SIG-M5 treated with dmso at 0.1 percent for 504 hours (cell line): Measurements from ENCODE around the gene HOXC12.

Experiments used
- DNase-seq: peaks from one replicate; lab custom pipeline; 2025; ENCODE audit not compliant: unreplicated experiment; lab: John Stamatoyannopoulos, UW

HOXC12 gene

DNA sequence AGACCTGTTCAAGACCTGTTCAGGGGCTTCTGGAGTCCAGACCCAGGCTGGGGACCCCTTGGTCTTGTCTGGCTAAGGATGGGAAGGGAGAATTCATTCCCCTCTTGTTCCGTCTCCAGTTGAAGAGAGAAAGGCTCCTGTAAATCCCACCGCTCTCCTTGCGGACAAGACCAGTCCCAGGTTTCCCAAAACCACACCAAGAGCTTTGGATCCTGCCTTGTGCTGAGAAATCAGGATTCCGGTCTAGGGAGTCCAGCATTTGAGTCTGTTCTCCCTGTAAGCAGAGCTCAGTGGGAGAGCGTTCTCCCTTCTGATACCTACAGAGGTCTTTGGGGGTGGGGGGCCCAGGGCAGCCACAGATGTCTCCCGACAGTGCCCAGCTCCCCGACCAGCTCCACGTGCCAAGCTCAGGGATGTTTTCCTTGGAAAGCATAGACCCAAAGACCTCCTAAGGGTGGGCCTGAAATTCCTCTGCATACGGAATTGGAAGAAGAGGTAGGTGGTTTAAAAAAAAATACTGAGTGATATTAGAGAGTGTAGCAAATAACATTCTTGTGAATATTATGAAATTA, 14.2 kb upstream of the HOXC12 start:
- no peak for DNase-seq

DNA sequence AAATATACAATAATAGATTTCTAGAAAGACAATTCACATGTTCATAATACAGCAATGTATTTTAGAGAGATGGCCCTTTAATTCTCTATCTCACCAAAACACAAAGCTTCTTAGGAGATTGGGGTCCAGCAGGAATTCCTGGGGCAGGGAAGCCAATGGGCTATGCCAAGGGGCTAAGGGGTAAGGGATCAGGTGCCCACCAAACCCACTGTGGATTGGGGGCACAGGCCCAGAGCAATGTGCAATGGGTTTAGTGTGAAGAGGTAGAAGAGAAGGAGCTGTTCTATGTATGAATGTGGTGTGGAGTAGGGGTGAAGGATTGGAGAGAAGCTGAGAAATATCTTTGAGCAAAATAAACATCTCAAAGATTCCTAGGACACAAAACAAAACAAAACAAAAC, 13.5 kb upstream of the HOXC12 start:
- DNase-seq: no peak

DNA sequence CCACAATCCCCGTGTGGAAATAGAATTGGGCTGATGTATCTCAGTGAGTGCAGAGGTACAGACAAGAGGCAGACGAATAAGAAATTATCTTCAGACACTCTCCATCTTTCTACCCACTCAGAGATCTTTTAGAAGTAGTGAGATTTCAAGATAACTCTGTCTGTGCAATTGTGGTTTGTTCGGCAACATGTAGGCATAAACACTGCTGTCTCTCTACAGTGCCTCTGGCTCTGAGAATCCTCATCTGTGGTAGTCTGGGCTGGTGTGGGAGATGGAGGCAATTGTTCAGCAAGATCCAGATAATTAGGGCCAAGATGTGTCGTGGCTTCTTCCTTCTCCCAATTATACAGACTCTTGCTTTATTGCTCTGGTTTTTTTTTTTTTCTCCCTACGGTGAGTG, 13.0 kb upstream of the HOXC12 start:
- no peak for DNase-seq

GRCh38 chr12:53942467-53942997, 12.2 kb upstream of the HOXC12 start:
- no peak for DNase-seq

DNA sequence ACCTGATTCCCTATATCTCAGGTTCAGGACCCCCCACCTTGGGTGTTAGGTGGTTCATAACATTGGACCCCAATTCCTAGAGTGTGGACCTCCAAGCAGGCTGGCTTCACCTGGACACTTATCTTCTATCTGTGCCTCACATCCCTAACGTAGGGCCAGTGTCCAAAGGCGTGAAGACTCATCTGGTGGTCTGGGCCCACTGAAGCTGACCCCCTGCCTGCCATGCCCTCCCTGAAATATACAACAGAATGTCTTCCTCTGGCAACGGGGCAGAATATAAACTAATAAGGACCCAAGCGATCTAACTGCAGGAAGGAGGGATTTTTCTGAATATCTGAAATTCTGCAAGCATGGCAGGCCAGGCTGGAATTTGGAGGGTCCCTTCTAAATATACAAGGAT, 10.5 kb upstream of the HOXC12 start:
- no peak for DNase-seq

DNA sequence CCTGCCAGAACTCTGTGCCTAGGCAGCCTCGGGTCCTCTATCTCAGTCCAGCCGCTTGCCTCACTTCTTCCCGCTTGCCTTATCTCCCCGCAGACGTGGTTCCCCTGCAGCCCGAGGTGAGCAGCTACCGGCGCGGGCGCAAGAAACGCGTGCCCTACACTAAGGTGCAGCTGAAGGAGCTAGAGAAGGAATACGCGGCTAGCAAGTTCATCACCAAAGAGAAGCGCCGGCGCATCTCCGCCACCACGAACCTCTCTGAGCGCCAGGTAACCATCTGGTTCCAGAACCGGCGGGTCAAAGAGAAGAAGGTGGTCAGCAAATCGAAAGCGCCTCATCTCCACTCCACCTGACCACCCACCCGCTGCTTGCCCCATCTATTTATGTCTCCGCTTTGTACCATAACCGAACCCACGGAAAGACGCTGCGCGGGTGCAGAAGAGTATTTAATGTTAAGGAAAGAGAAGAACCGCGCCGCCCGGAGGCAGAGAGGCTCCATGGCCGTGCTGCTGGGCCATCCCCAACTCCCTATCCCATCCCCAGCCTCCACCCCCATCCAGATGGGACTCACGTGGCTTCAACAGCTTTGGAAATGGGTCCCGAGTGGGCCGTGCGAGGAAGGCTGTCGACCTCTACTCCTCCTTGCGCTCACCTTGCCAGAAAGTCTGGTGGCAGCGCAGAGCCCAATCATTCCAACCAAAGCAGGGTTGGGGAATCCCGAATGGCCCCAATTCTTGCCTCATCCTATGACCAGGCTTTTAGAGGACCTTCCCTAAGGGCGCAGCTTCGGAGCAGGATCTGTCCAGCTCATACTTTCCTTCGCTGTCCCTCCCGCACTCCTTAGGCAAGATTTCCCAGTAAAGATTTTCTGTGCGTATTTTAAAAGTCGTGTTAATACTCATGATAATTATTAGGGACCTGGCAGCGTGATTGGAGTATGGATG, 9.5 kb upstream of the HOXC12 start:
- DNase-seq: no peak

DNA sequence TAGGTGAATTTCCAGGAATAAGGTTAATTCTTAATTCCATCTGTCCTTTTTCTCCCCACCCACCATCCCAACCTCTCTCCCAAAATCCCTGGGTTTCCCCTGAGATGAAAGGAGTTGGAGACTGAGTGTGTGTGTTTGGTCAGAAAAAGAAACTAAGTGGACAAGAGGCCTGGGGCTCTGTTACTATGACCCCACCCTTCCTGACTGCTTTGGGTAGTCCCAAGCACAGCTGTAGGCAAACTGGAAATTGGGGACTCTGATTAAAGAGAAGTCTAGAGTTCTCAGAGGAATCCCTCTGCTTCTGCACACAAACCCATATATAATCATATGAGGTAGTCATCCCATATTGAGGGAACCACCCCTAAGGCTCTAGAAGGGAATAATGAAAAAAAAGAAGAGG, 7.0 kb upstream of the HOXC12 start:
- DNase-seq: no peak

DNA sequence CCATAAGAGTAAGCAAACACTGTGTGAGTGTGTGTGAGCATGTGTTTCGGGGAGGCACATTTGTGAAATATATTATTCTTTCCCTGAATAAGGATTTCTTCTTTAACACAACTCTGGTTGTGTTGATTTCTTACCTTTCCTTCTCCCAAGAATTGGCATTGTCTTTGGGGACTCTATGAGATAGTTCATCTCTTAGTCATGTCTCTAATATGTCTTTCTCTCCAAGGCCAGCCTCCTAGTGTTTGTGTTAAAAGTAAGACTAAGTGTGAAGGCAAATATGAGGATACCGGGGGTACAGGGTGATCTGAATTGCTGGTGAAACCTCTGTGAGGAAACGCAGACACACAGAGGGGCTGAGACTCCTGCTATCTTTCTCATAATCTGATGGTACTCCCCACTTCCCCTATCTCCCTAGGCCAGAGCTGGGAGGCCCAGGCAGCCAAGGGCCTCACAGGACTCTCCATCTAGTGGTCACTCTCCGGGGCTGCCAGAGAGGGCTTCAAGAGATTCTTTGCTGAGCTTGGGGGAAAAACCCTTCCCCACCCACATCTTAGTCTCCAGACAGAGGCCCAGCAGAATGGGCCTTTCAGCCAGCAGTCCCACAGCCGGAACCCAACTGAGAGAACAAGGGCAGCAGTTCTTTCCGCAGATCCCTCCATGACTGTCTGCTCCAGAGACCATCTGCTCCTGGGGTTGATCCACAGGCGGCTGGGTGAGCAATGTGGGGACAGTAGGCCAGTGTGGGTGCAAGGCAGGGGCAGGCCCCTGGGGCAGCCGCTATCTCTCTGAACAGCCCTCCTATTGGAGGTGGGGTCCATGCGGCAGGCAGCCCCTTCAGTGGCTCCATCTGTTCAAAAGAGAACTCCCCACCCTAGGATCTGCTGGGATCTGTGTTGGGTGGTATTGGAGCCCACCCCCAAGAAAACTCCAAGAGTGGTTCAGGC, 5.8 kb upstream of the HOXC12 start:
- DNase-seq: no peak

DNA sequence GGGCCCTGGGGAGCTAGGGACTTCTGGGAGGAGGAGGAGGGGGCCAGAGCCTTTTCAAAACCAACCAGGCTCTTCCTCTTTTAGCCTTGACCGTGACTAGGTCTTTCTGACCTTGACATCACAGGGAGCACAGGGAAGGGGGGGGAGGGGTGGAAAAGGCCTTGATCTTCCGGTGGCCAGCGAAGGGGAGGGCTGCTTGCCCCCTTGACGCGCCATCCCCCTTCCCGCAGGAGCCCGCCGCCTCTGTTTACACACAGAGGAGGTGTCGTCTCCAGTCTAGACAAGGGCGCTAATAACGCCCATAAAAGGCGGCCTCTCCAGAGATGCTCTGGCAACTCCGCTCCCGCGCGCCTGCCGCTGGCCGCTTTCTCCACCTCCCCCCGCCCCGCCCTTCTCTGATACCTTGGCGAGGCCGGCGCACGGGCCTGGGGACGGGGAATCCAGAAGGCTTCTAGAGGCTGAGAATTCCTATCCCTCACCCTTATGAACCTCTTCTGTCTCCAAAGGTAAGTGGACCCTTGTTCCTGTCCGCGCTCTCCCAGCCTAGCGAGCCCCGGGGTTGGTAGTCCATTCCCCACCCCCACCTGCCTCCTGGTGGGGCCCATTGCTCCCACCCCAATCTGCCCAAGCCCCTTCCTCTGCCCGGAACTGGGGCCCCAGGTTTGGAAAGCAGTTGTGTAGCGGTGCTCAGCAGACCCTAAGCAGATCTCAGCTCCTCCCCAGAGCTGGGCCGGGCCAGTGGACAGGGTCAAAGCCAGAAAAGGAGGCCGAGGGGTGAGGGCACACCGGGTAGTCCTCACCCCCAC, 4.9 kb upstream of the HOXC12 start:
- no peak for DNase-seq

GRCh38 chr12:53950437-53950773, 4.3 kb upstream of the HOXC12 start:
- DNase-seq: no peak

- no peak for DNase-seq
Measured at GRCh38 chr12:53950789-53951576, 3.7 kb upstream of the HOXC12 start.

- DNase-seq: no peak
Measured at GRCh38 chr12:53951577-53952334, 2.9 kb upstream of the HOXC12 start.

GRCh38 chr12:53952335-53952694, 2.4 kb upstream of the HOXC12 start:
- DNase-seq: no peak

DNA sequence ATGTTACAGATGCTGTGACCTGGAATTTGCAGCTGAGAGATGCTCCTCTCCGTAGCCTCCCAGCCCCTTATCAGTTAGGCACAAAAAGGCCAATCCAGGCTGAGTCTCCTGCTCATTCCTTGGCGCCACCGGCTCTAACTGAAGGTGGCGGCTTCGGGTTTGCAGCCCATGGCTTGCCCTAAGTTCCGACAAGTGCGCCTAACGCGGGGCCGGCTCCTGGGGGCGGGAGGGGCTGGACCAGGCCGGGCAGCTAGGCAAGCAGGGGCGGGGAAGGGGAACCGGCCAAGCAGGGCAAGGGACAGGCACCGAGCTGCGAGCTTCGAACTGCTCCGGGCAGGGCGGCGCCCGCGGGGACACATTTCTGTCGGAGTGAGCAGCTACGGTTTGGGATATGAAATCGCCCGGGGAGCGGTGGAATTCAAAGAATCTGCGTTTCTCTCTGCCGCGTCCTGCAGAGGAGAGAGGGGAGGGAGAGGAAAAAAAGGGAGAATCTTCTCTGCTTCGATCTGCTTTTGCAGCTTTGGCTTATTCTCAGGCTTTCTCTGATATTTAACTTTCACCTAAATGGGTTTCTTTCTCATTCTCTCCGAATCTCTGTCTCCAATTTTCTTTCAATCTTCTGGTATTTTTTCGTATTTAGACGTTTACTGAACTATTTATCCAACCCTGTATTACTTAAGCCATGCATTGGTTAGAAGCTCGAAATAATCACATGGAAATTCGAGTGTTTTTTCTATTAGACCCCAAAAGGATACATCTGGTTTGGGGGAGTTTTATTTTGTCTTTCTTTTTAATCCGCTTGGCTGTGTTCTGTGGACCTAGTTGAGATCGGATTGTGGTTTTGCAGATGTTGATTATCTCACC, 1.6 kb upstream of the HOXC12 start:
- no peak for DNase-seq

DNA sequence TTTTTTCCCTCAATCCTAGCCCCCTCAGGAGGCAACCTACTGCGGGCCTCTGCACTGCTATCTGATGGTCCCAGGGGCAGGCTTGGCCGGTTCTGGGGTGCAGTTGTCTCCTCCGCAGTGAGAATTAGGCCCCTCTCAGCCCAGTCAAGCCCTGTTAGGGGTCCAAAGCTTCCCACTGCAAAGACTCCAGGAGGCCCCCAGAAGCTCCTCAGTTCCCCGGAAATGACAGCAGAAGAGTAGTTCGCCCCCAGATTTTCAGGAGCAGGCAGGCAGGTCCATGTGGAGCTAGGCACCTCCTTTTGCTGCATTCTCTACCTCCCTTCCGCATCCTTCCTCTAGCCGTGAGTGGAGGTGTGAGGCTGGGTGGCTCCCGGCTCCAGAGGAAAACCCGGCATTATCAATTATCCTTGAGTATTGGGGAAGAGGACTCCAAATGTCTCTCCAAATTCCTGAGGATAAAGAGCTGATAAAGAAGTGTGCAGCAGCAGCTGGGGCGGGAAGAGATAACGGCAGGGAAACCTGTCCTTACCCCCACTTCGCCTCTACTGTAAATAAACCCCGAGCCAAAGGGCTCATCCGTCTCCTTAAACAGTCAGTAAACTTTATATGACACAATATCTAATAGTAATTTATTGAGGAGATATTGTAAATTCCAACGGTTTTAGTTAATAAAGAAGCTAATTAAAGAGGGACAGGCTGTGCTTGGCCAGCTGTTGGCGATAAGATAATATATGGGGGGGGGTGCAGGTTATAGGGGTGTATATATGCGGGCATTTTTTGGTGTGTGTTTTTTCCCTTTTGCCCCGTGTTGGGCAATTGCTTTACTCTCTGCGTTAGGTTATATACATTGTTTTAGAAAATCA, 641 bp upstream of the HOXC12 start:
- DNase-seq: no peak

- DNase-seq: no peak
Measured at GRCh38 chr12:53955036-53955775, 503 bp downstream of the HOXC12 start.
